ENCODE measurements around the gene GAN.

DNA sequence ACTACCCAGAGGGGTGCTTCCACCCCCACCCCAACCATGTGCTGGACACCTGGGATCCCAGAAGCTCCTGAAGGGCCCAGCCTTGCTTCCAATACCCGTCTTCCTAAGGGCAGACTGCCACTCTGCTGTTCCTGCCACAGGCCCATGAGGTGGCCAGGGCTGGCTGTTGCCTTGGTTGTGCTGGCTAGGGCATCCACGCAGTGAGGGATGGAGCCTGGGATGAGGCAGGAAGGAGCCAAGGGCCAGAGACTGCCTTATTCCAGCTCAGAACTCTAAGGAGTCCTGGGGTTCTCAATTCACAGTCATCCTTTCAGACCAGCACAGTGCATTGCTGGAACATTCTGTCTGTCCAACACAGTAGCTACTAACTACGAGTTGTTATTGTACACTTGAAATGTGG is 38.4 kb upstream of the GAN start:
- TF ChIP-seq, protein P1, sequence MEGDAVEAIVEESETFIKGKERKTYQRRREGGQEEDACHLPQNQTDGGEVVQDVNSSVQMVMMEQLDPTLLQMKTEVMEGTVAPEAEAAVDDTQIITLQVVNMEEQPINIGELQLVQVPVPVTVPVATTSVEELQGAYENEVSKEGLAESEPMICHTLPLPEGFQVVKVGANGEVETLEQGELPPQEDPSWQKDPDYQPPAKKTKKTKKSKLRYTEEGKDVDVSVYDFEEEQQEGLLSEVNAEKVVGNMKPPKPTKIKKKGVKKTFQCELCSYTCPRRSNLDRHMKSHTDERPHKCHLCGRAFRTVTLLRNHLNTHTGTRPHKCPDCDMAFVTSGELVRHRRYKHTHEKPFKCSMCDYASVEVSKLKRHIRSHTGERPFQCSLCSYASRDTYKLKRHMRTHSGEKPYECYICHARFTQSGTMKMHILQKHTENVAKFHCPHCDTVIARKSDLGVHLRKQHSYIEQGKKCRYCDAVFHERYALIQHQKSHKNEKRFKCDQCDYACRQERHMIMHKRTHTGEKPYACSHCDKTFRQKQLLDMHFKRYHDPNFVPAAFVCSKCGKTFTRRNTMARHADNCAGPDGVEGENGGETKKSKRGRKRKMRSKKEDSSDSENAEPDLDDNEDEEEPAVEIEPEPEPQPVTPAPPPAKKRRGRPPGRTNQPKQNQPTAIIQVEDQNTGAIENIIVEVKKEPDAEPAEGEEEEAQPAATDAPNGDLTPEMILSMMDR (IDR thresholded peaks at IDR 0.05), result no peak
- no peak for TF ChIP-seq POLR2AphosphoS5 (IDR thresholded peaks at IDR 0.05)

Data from gastroesophageal sphincter (tissue), 3 donors.